GM12865 (cell line): Measurements from ENCODE around the gene PRCD.
A peak's percentile ranks its signal among the peaks of the same experiment; 100 is the strongest.
"Not testable (repeated sequence)": the region's sequence is repeated elsewhere in the genome, so short reads cannot be mapped to it uniquely, and the experiment has no call there.

ENCODE experiments used
- DNase-seq: peaks from one replicate; pipeline ENCODE4 v3.0.0; 2010; ENCODE audit warnings: low read depth
- H3K4me3 ChIP-seq: 2 replicates; pipeline ENCODE4 v1.5.1; 2011; ENCODE audit warnings: mild to moderate bottlenecking, low read depth, low read length, control low read depth
- CTCF ChIP-seq: IDR thresholded peaks from 2 replicates; pipeline ENCODE4 v1.5.1; 2011; ENCODE audit warnings: low read length, control low read depth, low read depth, inconsistent platforms; ENCODE audit not compliant: insufficient read depth; ENCODE audit errors: missing control alignments

The PRCD gene

GRCh38 chr17:76556765-76557367 lies 17.0 kb downstream of the PRCD start:
- no peak for TF ChIP-seq CTCF

GRCh38 chr17:76557368-76558197 lies 17.7 kb downstream of the PRCD start:
- peak; percentile 98 for DNase-seq
- H3K4me3 ChIP-seq = peak overlapping the region; percentile 91
- TF ChIP-seq CTCF = peak; percentile 74

More at GRCh38 chr17:76556765-76557367, 17.0 kb downstream of the PRCD start:
- DNase-seq = no peak
- H3K4me3 ChIP-seq = peak overlapping the region; percentile 91

GRCh38 chr17:76558198-76559095 lies 18.6 kb downstream of the PRCD start:
- DNase-seq = peak; percentile 31
- peak; percentile 47 for TF ChIP-seq CTCF
- H3K4me3 ChIP-seq = peak overlapping the region; percentile 91

GRCh38 chr17:76559460-76559859 lies 19.6 kb downstream of the PRCD start:
- DNase-seq = not testable (repeated sequence)
- peak overlapping the region; percentile 91 for H3K4me3 ChIP-seq

GRCh38 chr17:76560036-76560876 lies 20.4 kb downstream of the PRCD start:
- peak; percentile 25 for DNase-seq
- peak overlapping the region; percentile 91 for H3K4me3 ChIP-seq
- TF ChIP-seq CTCF = no peak

- TF ChIP-seq CTCF = no peak
- H3K4me3 ChIP-seq = peak overlapping the region; percentile 91
- DNase-seq = peak; percentile 43
Measured at GRCh38 chr17:76560877-76561221, 21.0 kb downstream of the PRCD start.
